ENCODE results near the gene AGR2.
A peak's percentile ranks its signal among the peaks of the same experiment; 100 is the strongest.
"Not testable (repeated sequence)": the region's sequence is repeated elsewhere in the genome, so short reads cannot be mapped to it uniquely, and the experiment has no call there.

AGR2 gene

GRCh38 chr7:16804674-16805439, at the start of gene AGR2:
AGR2 (minus strand) TSS chr7:16804999; CDS start chr7:16801796, 3,203 bp downstream.
- no peak for DNase-seq

GRCh38 chr7:16853189-16853588, 48.4 kb upstream of the AGR2 start:
- not testable (repeated sequence) for DNase-seq

GRCh38 chr7:16851829-16852228, 47.0 kb upstream of the AGR2 start:
- DNase-seq, result peak; percentile 32

- DNase-seq, result no peak
These were observed 46.0 kb upstream of the AGR2 start for GRCh38 chr7:16850614-16851466.

GRCh38 chr7:16849296-16850148, 44.7 kb upstream of the AGR2 start:
- DNase-seq, result no peak

- no peak for DNase-seq
These were observed 42.6 kb upstream of the AGR2 start for GRCh38 chr7:16847381-16847860.

- DNase-seq, result no peak
These were observed 41.9 kb upstream of the AGR2 start for GRCh38 chr7:16846601-16847165.

- no peak for DNase-seq
These were observed 40.9 kb upstream of the AGR2 start for GRCh38 chr7:16845746-16846145.

GRCh38 chr7:16841681-16842080, 36.9 kb upstream of the AGR2 start:
- DNase-seq, result no peak

GRCh38 chr7:16840094-16840493, 35.3 kb upstream of the AGR2 start:
- DNase-seq, result no peak

- DNase-seq, result no peak
These were observed 34.8 kb upstream of the AGR2 start for GRCh38 chr7:16839646-16840045.

- no peak for DNase-seq
These were observed 34.1 kb upstream of the AGR2 start for GRCh38 chr7:16838891-16839290.

GRCh38 chr7:16838386-16838785, 33.6 kb upstream of the AGR2 start:
- no peak for DNase-seq

GRCh38 chr7:16836481-16836880, 31.7 kb upstream of the AGR2 start:
- no peak for DNase-seq

- DNase-seq, result no peak
These were observed 28.6 kb upstream of the AGR2 start for GRCh38 chr7:16833373-16833772.

- no peak for DNase-seq
These were observed 21.3 kb upstream of the AGR2 start for GRCh38 chr7:16826060-16826459.

GRCh38 chr7:16822029-16822428, 17.2 kb upstream of the AGR2 start:
- DNase-seq, result no peak

- no peak for DNase-seq
These were observed 13.9 kb upstream of the AGR2 start for GRCh38 chr7:16818732-16819131.

GRCh38 chr7:16817536-16817935, 12.7 kb upstream of the AGR2 start:
- no peak for DNase-seq

- DNase-seq, result no peak
These were observed 12.0 kb upstream of the AGR2 start for GRCh38 chr7:16816824-16817223.

GRCh38 chr7:16815001-16815400, 10.2 kb upstream of the AGR2 start:
- DNase-seq, result no peak

GRCh38 chr7:16813232-16813616, 8.4 kb upstream of the AGR2 start:
- DNase-seq, result peak; percentile 22

Measured in femur (tissue), 1 donor.